Fibroblast of lung (primary cell): Measurements from ENCODE around the gene PPFIBP1. TPM values are rescaled to one million over a fixed set of nuclear protein-coding genes. Genes with fewer than 3 reads are reported as not detected.
A peak's percentile ranks its signal among the peaks of the same experiment; 100 is the strongest.

ENCODE experiments used
- DNase-seq, 2 donors: peaks; one replicate each; pipeline versions ENCODE4 v3.0.0 to v3.0.0-alpha.2; 2010; ENCODE audit warnings: low read depth in 2 of 2
- H2AFZ ChIP-seq: 2 replicates; pipeline ENCODE4 v1.5.1; 2012; ENCODE audit warnings: low read length, control low read depth, inconsistent platforms
- H3K27ac ChIP-seq: 2 replicates; pipeline ENCODE4 v1.5.1; 2011; ENCODE audit warnings: low read length, control low read depth; ENCODE audit not compliant: insufficient read depth
- H3K27me3 ChIP-seq: 2 replicates; pipeline ENCODE4 v1.5.1; 2011; ENCODE audit warnings: mild to moderate bottlenecking, low read length; ENCODE audit not compliant: control insufficient read depth, insufficient read depth
- H3K36me3 ChIP-seq: 2 replicates; pipeline ENCODE4 v1.5.1; 2011; ENCODE audit warnings: low read length; ENCODE audit not compliant: control insufficient read depth, insufficient read depth
- H3K4me1 ChIP-seq: 2 replicates; pipeline ENCODE4 v1.5.1; 2011; ENCODE audit warnings: low read length; ENCODE audit not compliant: control insufficient read depth, insufficient read depth; ENCODE audit errors: extremely low read depth
- H3K4me2 ChIP-seq: 2 replicates; pipeline ENCODE4 v1.5.1; 2011; ENCODE audit warnings: low read length, control low read depth; ENCODE audit not compliant: insufficient read depth; ENCODE audit errors: extremely low read depth
- H3K4me3 ChIP-seq, 4 experiments: fragments of 200-600 bp in 1 of 4; sonication (generic) in 1 of 4; replicated peaks in 1 of 4; 2 replicates each; pipeline ENCODE4 v1.5.1; 2011 to 2016; ENCODE audit warnings: low read length in 4 of 4, low read depth in 3 of 4, mild to moderate bottlenecking in 3 of 4, control low read depth in 2 of 4, inconsistent platforms in 1 of 4, mixed read lengths in 1 of 4; ENCODE audit not compliant: insufficient read depth in 1 of 4; ENCODE audit errors: control extremely low read depth in 1 of 4
- H3K79me2 ChIP-seq: 2 replicates; pipeline ENCODE4 v1.5.1; 2012; ENCODE audit warnings: mild to moderate bottlenecking, low read length, inconsistent platforms; ENCODE audit not compliant: control insufficient read depth, insufficient read depth
- H3K9ac ChIP-seq: 2 replicates; pipeline ENCODE4 v1.5.1; 2011; ENCODE audit warnings: mild to moderate bottlenecking, low read length, control low read depth; ENCODE audit not compliant: insufficient read depth
- H3K9me3 ChIP-seq: 2 replicates; pipeline ENCODE4 v1.5.1; 2012; ENCODE audit warnings: low read depth, low read length; ENCODE audit not compliant: control insufficient read depth, insufficient read depth
- H4K20me1 ChIP-seq: 2 replicates; pipeline ENCODE4 v1.5.1; 2011; ENCODE audit warnings: low read length; ENCODE audit not compliant: control insufficient read depth, insufficient read depth; ENCODE audit errors: extremely low read depth
- CTCF ChIP-seq, 2 donors: IDR thresholded peaks in 1 of 2; conservative IDR thresholded peaks in 1 of 2; 1 replicate in 1 of 2; 2 replicates in 1 of 2; pipeline ENCODE4 v1.5.1; 2011 to 2012; ENCODE audit warnings: low read length in 2 of 2, control low read depth in 1 of 2, inconsistent platforms in 1 of 2, low read depth in 1 of 2, mild to moderate bottlenecking in 1 of 2
- EZH2 ChIP-seq: IDR thresholded peaks from 2 replicates; pipeline ENCODE4 v1.5.1; 2012; ENCODE audit warnings: low read length, control low read depth, mild to moderate bottlenecking; ENCODE audit errors: missing control alignments
- polyA plus RNA-seq, 2 donors: library from polyadenylated mRNA; depleted of rRNA in 1 of 2; stranded (reverse) in 1 of 2; unstranded in 1 of 2; fragments of >200 nt; gene quantifications; 2 replicates each; pipeline ENCODE4 v1.2.1, GENCODE V29; 2011 to 2012; ENCODE audit warnings: missing spikeins in 1 of 2
- total RNA-seq: library from RNA; depleted of rRNA; stranded (reverse); fragments of >200 nt; gene quantifications from 2 replicates; pipeline ENCODE4 v1.2.1, GENCODE V29; 2014

The PPFIBP1 gene
- total and polyA plus RNA-seq, 2 donors (not counting 1 experiment from before 2014, with no cell fraction given), result 65.1 to 93.0 TPM

GRCh38 chr12:27615331-27615891 lies 91.4 kb downstream of the PPFIBP1 start:
- H3K9ac ChIP-seq, result no peak overlapping the region
- H3K79me2 ChIP-seq, result peaks cover 15% of the 10 kb centered on the region
- H3K9me3 ChIP-seq, result no peaks in the 10 kb centered on the region
- no peak overlapping the region for H3K4me3 ChIP-seq
- DNase-seq, result peak in 1 of 2 donors; percentile 89
- no peaks in the 10 kb centered on the region for H4K20me1 ChIP-seq
- no peak overlapping the region for H3K4me2 ChIP-seq
- H3K27me3 ChIP-seq, result no peaks in the 10 kb centered on the region
- no peak overlapping the region for H2AFZ ChIP-seq
- no peaks in the 10 kb centered on the region for H3K36me3 ChIP-seq
- TF ChIP-seq CTCF (conservative IDR thresholded peaks at IDR 0.05 in 1 of 2, IDR thresholded peaks at IDR 0.05 in 1 of 2; ENCODE audit: low read depth in 1 of 2, low read length in 2 of 2) (no peak), EZH2 (no peak)
- H3K4me1 ChIP-seq, result peaks cover 19% of the 10 kb centered on the region
- peak overlapping the region; percentile 45 for H3K27ac ChIP-seq

GRCh38 chr12:27616356-27617142 lies 92.5 kb downstream of the PPFIBP1 start:
- Histone ChIP-seq H3K79me2 (peaks cover 13% of the 10 kb centered on the region), H4K20me1 (no peaks in the 10 kb centered on the region), H3K9me3 (no peaks in the 10 kb centered on the region), H3K4me1 (peaks cover 19% of the 10 kb centered on the region), H3K9ac (no peak overlapping the region), H3K4me3 (no peak overlapping the region), H2AFZ (no peak overlapping the region), H3K36me3 (no peaks in the 10 kb centered on the region), H3K27me3 (no peaks in the 10 kb centered on the region), H3K4me2 (no peak overlapping the region), H3K27ac (peak overlapping the region; percentile 36)
- TF ChIP-seq CTCF (conservative IDR thresholded peaks at IDR 0.05 in 1 of 2, IDR thresholded peaks at IDR 0.05 in 1 of 2; ENCODE audit: low read depth in 1 of 2, low read length in 2 of 2) (no peak), EZH2 (no peak)
- DNase-seq, result peak in 1 of 2 donors; percentile 25

- Histone ChIP-seq H3K4me1 (peaks cover 23% of the 10 kb centered on the region), H3K4me2 (no peak overlapping the region), H4K20me1 (no peaks in the 10 kb centered on the region), H3K79me2 (peaks cover 12% of the 10 kb centered on the region), H3K4me3 (no peak overlapping the region), H3K27ac (peak overlapping the region; percentile 1), H3K9me3 (no peaks in the 10 kb centered on the region), H3K36me3 (no peaks in the 10 kb centered on the region), H3K9ac (no peak overlapping the region), H3K27me3 (no peaks in the 10 kb centered on the region), H2AFZ (no peak overlapping the region)
- no peak for TF ChIP-seq EZH2
- TF ChIP-seq CTCF (conservative IDR thresholded peaks at IDR 0.05 in 1 of 2, IDR thresholded peaks at IDR 0.05 in 1 of 2; ENCODE audit: low read depth in 1 of 2, low read length in 2 of 2), result no peak
- DNase-seq, result peak in 1 of 2 donors; percentile 78
Measured at GRCh38 chr12:27618836-27619235, 94.8 kb downstream of the PPFIBP1 start.
